Cardiac septum (tissue), 1 donor: ENCODE data around the gene HCRTR2. TPM values are rescaled to one million over a fixed set of nuclear protein-coding genes. Genes with fewer than 3 reads are reported as not detected.
"Not testable (repeated sequence)": the region's sequence is repeated elsewhere in the genome, so short reads cannot be mapped to it uniquely, and the experiment has no call there.

Source experiments
- DNase-seq: peaks from one replicate; pipeline ENCODE4 v3.0.0-alpha.2; 2020; ENCODE audit warnings: low spot score
- intact Hi-C: fragments of 100-400 bp; cut with DNase I; formaldehyde crosslinking; loops from one replicate; pipeline ENCODE4 v1.14.0; 2022
- long read RNA-seq: library from polyadenylated mRNA; unstranded; transcript quantifications from one replicate; pipeline ENCODE4 v2.0.0, GENCODE V29; 2021
- total RNA-seq: library from RNA; stranded (reverse); fragmentation: NEBNext Ultra II Directional; extraction: Animal tissue kit (Norgen Biotek cat#: 25700); gene quantifications from one replicate; pipeline ENCODE4 v1.2.1, GENCODE V29; 2021
- donor health status: DM: no; HTN: no; CAD: no.

Gene HCRTR2
- total RNA-seq = not detected
- long read RNA-seq = 0 reads

DNA sequence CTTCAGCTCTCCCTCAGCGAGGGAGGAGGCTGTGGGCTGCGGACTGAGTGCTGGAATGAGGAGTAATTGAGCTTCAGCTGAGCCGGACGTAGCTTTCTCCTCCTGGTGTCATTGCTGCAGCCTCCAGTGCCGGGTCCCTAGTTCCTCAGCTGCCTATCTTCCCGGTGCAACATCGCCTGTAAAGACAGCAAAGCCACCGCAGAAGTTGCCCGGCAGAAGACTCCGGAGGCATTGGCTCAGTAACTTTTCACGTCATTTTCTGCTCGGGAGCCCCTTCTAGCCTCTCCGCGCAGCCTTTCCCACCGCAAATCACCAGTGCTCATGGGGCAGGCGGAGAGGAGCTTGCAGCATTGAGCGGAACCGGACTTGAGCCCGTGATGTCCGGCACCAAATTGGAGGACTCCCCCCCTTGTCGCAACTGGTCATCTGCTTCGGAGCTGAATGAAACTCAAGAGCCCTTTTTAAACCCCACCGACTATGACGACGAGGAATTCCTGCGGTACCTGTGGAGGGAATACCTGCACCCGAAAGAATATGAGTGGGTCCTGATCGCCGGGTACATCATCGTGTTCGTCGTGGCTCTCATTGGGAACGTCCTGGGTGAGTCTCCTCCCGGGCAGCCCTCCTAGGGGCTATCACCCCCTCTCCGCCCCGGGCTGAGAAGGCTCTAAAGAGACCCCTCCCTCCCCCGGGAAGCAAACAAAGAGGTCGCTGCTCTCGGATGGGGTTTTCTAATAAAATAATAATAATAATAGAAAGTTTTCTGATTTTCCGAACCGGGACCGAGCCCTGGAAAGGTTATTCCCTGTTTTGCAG, at the start of gene HCRTR2:
Gene HCRTR2, plus strand, starts transcription at position 305 of the 816 bp plus-strand sequence. Its CDS starts 73 bp downstream, at position 378.
- intact Hi-C loops = no loop called here
- DNase-seq = no peak

DNA sequence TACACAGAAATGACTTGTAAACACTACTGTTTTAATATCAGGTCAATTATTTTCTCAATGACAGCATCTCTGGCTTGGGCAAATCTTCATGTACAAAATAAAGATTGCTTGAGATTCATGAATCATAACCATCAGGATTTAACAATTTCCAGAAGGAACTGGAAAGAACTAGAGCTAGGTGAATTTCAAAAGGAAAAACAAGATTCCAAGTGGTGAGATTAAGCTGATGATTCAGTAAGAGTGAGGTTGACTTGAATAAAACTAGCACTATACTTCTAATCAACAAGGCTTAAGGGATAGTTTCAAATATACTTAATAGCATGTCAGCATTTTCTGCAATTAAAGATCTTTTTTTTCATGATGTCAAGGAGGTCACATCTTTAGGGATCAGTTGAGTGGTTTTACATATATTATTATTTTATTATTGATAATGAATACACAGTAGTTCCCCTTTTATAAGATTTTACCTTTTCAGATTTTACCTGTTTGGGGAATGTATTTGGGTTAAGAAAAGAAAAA, 43.5 kb upstream of the HCRTR2 start:
- no peak for DNase-seq
- intact Hi-C loops = no loop called here

DNA sequence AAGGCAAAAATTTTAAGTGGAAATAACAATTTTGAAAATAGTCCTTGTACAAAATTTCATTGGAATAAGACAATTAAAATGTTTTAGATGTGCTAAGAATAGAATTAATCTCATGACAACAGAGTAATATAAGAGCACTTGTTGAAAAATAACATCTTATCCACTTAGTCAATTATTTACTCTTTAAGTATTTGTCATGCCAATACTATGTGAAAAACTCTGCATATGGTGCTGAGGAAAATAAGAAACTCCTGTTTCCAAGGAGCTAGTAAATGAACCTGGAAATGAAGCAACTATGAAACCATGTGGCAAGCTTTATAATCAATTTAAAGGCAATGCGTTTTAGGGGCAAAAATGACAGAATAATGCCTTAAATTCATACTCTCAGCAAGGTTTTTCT, 42.7 kb upstream of the HCRTR2 start:
- DNase-seq = no peak
- intact Hi-C loops = no loop called here

DNA sequence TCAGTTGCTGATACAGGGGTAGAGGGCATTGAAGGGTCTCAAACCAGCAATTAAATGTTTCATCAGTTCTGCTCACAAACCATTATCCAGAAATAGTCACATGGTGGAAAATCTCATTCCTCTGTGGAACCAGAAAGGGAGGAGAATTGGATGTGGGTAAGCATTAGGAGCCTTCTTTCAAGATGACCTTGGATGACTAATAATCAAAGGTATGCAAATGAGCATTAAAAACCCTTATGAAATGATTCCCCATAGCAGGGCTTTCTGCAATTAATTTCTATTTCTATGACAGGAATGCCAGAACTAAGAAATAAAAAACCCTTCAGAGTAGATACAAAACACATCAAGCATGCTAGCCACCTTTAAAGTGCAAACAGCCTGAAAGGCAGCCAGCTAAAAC, 37.4 kb upstream of the HCRTR2 start:
- intact Hi-C loops = no loop called here
- no peak for DNase-seq

DNA sequence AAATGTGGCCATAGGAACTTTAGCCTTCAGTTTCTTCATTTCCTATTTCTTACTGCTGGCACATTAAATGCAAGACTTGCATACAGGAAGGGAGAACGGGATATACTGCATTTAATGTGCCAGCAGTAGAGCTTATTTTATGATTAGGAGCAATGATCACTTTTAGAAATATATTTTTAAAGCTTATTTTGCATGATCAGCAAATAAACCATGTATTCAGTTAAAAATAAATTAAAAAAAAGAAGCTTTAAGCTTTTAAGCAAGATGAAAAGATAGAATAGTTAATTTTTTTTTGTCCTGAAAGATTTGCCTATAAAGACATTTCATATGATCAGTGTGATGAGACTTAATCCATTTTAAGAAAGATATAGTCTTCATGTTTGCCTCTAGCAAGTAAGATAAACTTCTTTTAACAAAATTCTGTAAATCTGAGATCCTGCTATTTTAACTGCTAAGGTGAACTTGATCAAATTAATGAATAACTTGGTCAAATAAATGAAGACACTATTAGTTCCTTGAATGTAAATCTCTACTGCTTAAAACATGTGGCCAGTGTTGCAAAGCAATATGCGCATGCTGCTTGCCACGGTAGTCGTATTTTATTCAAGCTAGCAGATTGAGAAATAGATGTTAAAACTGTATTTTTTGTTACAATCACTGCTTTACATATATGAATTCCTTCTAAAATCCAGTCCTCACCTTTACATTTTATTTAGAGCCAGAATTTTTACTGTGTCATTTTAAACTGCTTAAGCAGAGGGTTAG, 36.2 kb upstream of the HCRTR2 start:
- intact Hi-C loops = no loop called here
- no peak for DNase-seq

DNA sequence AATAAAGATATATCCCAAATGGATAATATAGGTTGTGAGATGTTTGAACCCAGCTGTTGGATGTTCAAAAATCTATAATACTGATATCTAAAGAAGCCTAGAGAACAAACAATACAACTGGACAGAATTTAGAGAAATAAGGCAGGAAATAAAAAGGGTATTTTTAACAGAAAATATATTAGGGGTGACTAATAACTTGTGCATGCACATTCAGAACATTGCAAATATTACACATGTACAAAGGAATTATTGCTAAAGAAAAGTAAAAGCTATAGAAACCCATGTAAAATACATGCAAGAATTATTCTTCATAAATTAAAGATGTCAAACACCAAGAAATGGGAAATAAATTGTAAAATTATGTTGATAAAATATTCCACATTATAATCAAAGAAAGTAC, 32.7 kb upstream of the HCRTR2 start:
- intact Hi-C loops = no loop called here

DNA sequence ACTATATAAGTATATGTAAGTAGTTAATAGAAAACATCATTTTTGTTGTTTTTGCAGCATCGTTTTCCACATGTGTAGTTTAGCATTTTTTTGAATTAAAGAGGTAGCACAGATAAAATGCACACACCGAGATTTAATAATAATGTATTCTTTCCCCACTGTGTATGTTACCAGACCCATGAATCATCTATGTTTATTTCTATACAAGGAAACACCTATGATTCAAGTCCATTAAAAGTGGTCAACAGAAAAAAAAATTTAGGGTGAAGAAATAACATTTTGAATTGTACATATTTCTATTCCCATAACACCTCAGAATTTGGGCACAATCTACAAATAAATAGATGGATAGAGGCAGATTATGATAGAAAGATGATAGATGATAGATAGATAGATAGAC, 31.7 kb upstream of the HCRTR2 start:
- intact Hi-C loops = no loop called here
- DNase-seq = no peak

More for the DNA sequence above, 32.7 kb upstream of the HCRTR2 start:
- DNase-seq = no peak

DNA sequence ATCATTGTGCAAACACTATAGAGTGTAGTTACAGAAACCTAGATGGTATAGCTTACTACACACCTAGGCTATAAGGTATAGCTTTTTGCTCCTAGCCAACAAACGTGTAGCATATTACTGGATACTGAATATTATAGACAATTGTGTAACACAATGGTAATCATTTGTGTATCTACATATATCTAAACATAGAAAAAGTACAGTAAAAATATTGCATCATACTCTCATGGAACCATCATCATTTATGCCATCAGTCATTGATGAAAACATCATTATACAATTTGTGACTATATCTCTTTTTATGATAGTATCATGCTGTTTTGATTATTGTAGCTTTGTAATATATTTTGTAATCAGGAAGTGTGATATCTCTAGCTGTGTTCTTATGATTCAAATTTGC, 21.0 kb upstream of the HCRTR2 start:
- intact Hi-C loops = no loop called here
- DNase-seq = no peak

DNA sequence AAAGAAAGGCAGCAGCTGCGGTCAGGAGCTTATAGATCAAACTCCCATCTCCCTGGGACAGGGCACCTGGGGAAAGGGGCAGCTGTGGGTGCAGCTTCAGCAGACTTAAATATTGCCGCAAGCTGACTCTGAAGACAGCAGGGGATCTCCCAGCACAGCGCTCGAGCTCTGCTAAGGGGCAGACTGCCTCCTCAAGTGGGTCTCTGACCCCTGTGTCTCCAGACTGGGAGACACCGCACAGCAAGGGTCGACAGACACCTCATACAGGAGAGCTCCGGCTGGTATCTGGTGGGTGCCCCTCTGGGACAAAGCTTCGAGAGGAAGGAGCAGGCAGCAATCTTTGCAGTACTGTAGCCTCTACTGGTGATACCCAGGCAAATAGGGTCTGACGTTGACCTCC, 15.5 kb upstream of the HCRTR2 start:
- DNase-seq, intact Hi-C loops: not testable (repeated sequence)

DNA sequence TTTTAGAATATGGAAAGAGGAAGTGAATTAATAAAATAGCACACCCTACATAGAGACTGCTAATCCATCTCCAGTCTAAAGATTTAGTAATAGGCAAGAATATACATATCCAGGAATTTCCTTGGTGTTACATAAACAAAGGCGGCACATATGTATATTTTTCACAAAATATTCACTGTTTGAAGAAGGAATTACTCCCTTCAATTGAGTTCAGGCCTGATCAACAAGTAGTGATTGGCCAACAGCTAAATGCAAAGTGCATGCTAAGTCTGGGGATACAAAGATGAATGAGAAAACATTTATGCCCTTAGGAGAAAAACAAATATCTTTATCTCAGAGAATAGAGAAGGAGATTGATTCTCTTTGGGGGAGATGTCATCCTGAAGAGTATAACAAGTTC, 6.5 kb upstream of the HCRTR2 start:
- intact Hi-C loops = no loop called here
- no peak for DNase-seq

DNA sequence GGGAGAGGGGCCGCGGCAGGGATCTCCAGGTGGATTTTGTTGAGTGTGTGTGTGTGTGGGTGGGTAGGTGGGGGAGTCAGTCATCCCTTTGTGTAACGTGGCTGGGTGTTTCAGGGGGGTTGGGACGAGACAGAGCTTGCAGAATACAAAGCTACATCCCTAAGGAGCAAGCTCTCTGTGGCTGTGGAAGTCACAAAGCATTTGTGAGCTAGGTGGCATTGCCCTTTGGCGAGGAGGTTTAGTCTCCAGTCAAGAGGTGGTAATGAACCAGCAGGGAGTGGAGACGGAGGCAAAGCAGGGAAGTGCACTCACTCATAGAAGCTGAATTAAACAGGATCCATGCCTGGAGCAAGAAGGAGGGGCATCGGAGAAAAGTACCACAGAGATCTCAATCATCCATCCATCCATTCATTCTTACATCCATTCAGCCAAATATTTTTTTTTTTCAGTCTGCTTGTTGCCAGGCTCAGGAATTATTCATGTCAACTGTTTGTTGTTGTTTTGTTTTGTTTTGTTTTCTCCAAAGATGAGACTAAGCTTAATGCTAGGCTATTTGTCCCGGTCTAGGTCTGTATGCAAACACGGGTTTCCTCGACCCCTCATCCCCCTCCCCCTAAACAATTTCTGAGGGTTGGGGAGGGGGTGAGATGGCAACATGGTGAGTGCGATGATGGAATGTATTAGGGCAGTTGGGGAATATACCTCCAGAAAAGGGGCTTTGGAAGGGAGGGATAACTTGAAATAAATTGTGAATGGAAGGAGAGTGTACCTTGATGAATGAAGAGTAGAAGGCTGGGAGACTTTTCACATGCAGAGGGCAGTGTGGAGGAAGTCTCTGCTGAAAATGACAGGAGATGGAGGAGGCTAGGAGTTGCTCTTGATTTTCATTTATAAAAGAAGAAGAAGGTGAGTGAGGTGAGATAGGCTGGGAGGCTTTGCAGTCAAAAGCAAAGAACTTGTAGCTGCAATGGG, 1.0 kb downstream of the HCRTR2 start:
- intact Hi-C loops = no loop called here
- no peak for DNase-seq

DNA sequence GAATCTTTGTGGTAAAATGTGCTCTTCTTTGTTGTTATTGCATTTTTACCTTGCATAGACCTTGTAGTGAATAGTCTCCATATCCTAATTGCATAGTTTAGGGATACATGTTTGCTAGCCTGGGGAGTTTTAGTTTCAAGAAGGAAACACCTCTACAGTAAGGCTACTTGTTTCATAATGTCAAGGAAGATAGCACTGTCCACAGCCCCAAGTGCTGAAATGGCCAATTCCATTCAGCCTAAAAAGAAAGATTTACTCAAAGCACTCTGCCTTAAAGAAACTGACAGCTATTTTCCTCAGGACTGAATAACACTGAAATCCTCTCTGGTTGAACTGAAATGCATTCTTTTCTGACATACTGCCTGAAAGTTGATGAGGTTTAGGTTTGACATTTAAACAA, 2.6 kb downstream of the HCRTR2 start:
- no peak for DNase-seq
- intact Hi-C loops = no loop called here

DNA sequence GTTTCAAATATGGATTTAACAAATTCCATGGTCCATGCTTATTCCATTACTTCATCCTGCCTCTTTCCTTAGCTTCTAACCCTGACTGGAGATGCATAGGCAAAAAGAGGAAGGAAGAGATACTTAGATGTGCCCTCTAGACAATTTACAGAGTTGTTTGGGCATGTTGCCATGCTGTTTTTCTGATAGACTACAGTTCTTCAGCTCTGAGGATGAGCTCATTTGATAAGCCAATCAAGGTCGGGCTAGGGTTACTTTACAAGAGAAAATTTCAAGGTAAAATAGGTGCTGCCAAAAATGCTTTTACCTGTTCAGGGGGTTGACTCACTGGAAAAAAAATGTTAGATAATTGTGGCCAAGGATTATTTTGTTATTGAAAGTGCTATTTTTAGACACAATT, 5.9 kb downstream of the HCRTR2 start:
- intact Hi-C loops = no loop called here

DNA sequence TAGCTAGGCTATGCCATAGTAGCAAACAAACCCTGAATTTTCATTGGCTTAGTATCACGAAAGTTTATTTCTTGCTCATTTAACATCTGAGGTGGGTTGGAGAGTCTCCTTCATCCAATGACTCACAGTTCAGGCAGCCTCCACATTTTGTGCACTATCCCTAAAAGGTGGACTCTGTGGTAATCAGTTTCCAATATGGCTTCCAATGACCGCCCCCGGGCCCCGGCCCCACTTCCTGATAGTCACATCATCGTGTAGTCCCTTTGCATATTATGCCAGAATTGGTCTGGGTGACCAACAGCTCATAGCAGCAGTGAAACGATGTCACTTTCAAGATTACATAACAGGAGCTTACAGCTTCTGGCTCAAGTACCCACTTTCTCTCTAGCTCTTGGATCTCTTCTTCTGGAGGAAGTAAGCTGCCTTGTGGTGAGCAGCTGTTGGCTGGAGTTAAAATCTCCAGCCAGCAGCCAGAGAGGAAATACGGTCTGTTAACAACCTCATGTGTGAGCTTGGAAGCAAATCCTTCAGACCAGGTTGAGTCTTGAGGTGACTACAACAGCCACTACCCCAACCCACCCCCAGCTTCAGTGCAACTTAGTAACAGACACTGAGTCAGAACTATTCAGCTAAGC, 7.8 kb downstream of the HCRTR2 start:
- intact Hi-C loops = no loop called here
- DNase-seq = no peak

More for the DNA sequence above, 5.9 kb downstream of the HCRTR2 start:
- DNase-seq = no peak

DNA sequence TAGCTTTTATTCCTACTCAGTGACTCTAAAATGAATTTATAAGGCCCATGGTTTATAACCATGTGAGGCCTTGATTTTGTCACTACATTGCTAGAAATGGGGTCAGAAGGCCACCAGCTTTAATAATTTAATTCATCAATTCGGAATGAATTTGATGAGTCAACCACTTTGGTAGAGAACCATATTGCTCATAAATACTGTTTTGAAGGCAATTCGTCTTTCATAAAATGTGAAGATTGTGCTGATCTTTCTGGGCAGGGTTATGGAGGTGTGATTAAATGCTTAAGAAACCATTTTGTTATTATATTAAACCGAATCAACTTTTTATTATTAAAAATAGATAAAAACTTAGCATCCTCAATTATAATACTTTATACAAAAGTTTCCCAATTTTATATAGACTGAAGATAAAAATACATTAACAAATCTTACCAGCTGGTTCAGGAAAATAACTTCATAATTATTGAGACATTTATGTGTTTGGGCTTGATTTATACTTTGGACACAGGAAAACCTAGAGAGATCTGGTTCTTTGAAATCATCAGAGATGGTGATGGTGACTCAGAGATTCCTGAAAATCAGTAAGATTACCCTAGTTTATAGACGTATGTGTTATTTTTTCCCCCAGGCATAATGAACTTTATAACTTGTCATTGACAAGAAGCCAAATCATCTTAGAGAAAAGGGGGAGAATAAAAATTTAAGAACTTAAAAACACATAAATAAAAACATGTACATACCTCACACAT, 10.6 kb downstream of the HCRTR2 start:
- intact Hi-C loops = no loop called here
- no peak for DNase-seq

DNA sequence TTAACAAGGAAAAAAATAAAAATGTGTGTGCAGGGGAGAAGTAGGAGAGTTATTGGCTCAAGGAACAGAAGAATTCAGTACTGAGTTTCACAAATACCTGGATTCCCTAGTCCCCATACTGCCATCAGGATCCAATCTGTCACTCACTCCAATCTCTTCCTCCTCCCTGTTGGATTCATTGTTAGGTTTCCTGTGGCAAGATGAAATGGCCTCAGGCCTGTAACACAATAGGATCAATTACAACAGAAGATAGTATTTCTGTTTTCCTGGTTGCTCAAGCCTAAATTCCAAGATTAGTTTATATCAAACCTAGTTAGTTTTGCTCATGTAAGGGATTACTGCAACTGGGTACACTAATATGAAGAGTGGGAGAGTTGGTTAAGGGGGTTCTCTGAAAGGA, 24.4 kb downstream of the HCRTR2 start:
- no peak for DNase-seq
- intact Hi-C loops = no loop called here

DNA sequence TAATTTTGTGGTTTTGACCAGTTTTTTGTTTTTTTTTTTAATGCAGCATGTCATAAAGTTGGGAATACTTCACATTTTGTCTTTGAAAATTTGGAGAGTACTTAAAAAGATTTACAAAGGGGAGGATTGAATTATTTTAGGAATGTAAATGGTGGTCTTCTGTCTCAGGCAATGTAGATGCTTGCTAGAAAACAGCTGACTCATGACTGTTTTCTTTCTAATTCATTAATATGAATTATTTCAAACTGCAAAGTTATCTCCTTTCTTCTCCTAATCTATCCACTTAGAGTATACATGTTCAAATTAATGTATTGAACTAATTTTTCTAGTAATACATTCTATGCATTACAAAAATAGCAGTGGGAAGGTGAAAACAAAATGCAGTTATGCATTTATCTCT, 24.9 kb downstream of the HCRTR2 start:
- no peak for DNase-seq
- intact Hi-C loops = no loop called here
